DOHH2 (cell line): ENCODE measurements around the gene SLC26A8.

Source experiments
- CTCF ChIP-seq: fragments of 200-600 bp; sonication (generic); IDR thresholded peaks from one replicate; pipeline ENCODE4 v1.5.1; 2014; ENCODE audit warnings: antibody characterized with exemption, mild to moderate bottlenecking, low read depth, low read length; ENCODE audit not compliant: poor library complexity, severe bottlenecking
- EZH2phosphoT487 ChIP-seq: fragments of 200-600 bp; sonication (generic); IDR thresholded peaks from 2 replicates; pipeline ENCODE4 v1.6.1; 2017; ENCODE audit warnings: borderline replicate concordance, mild to moderate bottlenecking, antibody characterized with exemption, low read length, moderate library complexity, mixed read lengths

GRCh38 chr6:35897036-35897435, 127.4 kb downstream of the SLC26A8 start:
- no peak for TF ChIP-seq CTCF
- TF ChIP-seq EZH2phosphoT487 = no peak
